Neural crest cell (in vitro differentiated cells): ENCODE data around the gene EPHA10. TPM values are rescaled to one million over a fixed set of nuclear protein-coding genes. Genes with fewer than 3 reads are reported as not detected.

Experiments used
- DNase-seq: peaks from one replicate; pipeline ENCODE4 v3.0.0; 2021; ENCODE audit warnings: low read depth, mixed read lengths, low spot score
- H3K27ac Mint-ChIP-seq: one replicate; pipeline ENCODE4 v1.8.0; 2021; ENCODE audit warnings: mild to moderate bottlenecking, mixed read lengths; ENCODE audit not compliant: unreplicated experiment
- H3K27me3 Mint-ChIP-seq: 2 replicates; pipeline ENCODE4 v1.8.0; 2021; ENCODE audit warnings: low read depth, mild to moderate bottlenecking, mixed read lengths
- H3K36me3 Mint-ChIP-seq: 2 replicates; pipeline ENCODE4 v1.8.0; 2021; ENCODE audit warnings: low read depth, mild to moderate bottlenecking, mixed read lengths
- H3K4me1 Mint-ChIP-seq: 2 replicates; pipeline ENCODE4 v1.8.0; 2021; ENCODE audit warnings: mixed read lengths
- H3K4me3 Mint-ChIP-seq: one replicate; pipeline ENCODE4 v1.8.0; 2021; ENCODE audit warnings: mild to moderate bottlenecking, mixed read lengths
- H3K9me3 Mint-ChIP-seq: 2 replicates; pipeline ENCODE4 v1.8.0; 2021; ENCODE audit warnings: mixed read lengths
- CTCF ChIP-seq: fragments of 200-600 bp; sonication (generic); conservative IDR thresholded peaks from 2 replicates; pipeline ENCODE4 v1.5.0; 2021; ENCODE audit warnings: antibody characterized with exemption, mild to moderate bottlenecking
- total RNA-seq: library from RNA; stranded (reverse); gene quantifications from 2 replicates; pipeline ENCODE4 v1.2.1, GENCODE V29; 2021

Gene EPHA10
- total RNA-seq, 1 donor from 2014 or later, result 0.63 TPM

- peaks cover 16% of the 10 kb centered on the region for H3K36me3 Mint-ChIP-seq
- no peak overlapping the region for H3K4me3 Mint-ChIP-seq
- H3K27ac Mint-ChIP-seq, result no peak overlapping the region
- H3K4me1 Mint-ChIP-seq, result no peaks in the 10 kb centered on the region
- no peaks in the 10 kb centered on the region for H3K27me3 Mint-ChIP-seq
- H3K9me3 Mint-ChIP-seq, result no peaks in the 10 kb centered on the region
- DNase-seq, result no peak
- TF ChIP-seq CTCF, result no peak
Measured at GRCh38 chr1:37708471-37708870, 56.4 kb downstream of the EPHA10 start.

GRCh38 chr1:37705399-37705798, 59.5 kb downstream of the EPHA10 start:
- no peaks in the 10 kb centered on the region for H3K4me1 Mint-ChIP-seq
- DNase-seq, result no peak
- no peaks in the 10 kb centered on the region for H3K9me3 Mint-ChIP-seq
- no peak for TF ChIP-seq CTCF
- peaks cover 25% of the 10 kb centered on the region for H3K36me3 Mint-ChIP-seq
- H3K27ac Mint-ChIP-seq, result no peak overlapping the region
- H3K4me3 Mint-ChIP-seq, result no peak overlapping the region
- no peaks in the 10 kb centered on the region for H3K27me3 Mint-ChIP-seq

GRCh38 chr1:37704966-37705365, 60.0 kb downstream of the EPHA10 start:
- peaks cover 25% of the 10 kb centered on the region for H3K36me3 Mint-ChIP-seq
- DNase-seq, result no peak
- no peaks in the 10 kb centered on the region for H3K9me3 Mint-ChIP-seq
- no peak overlapping the region for H3K27ac Mint-ChIP-seq
- no peaks in the 10 kb centered on the region for H3K27me3 Mint-ChIP-seq
- no peak for TF ChIP-seq CTCF
- no peaks in the 10 kb centered on the region for H3K4me1 Mint-ChIP-seq
- H3K4me3 Mint-ChIP-seq, result no peak overlapping the region

- DNase-seq, result no peak
- H3K36me3 Mint-ChIP-seq, result peaks cover 17% of the 10 kb centered on the region
- no peak for TF ChIP-seq CTCF
- no peaks in the 10 kb centered on the region for H3K4me1 Mint-ChIP-seq
- no peaks in the 10 kb centered on the region for H3K27me3 Mint-ChIP-seq
- H3K9me3 Mint-ChIP-seq, result no peaks in the 10 kb centered on the region
- H3K27ac Mint-ChIP-seq, result no peak overlapping the region
- H3K4me3 Mint-ChIP-seq, result no peak overlapping the region
Measured at GRCh38 chr1:37703061-37703460, 61.9 kb downstream of the EPHA10 start.

- DNase-seq, result no peak
- Mint-ChIP-seq H3K27ac (no peak overlapping the region), H3K4me3 (no peak overlapping the region), H3K4me1 (no peaks in the 10 kb centered on the region), H3K36me3 (peaks cover 15% of the 10 kb centered on the region), H3K9me3 (no peaks in the 10 kb centered on the region), H3K27me3 (no peaks in the 10 kb centered on the region)
- no peak for TF ChIP-seq CTCF
Measured at GRCh38 chr1:37701051-37701450, 63.9 kb downstream of the EPHA10 start.

GRCh38 chr1:37699147-37699546, 65.8 kb downstream of the EPHA10 start:
- H3K4me3 Mint-ChIP-seq, result peak overlapping the region; percentile 61
- H3K27me3 Mint-ChIP-seq, result no peaks in the 10 kb centered on the region
- TF ChIP-seq CTCF, result no peak
- H3K36me3 Mint-ChIP-seq, result peaks cover 15% of the 10 kb centered on the region
- H3K27ac Mint-ChIP-seq, result no peak overlapping the region
- H3K4me1 Mint-ChIP-seq, result peaks cover 3% of the 10 kb centered on the region
- DNase-seq, result no peak
- H3K9me3 Mint-ChIP-seq, result no peaks in the 10 kb centered on the region
